Measurements from ENCODE around the gene MGMT. TPM values are rescaled to one million over a fixed set of nuclear protein-coding genes. Genes with fewer than 3 reads are reported as not detected.
A peak's percentile ranks its signal among the peaks of the same experiment; 100 is the strongest.

Gene MGMT
- total RNA-seq, 6 experiments from 2014 or later, result 36.5 to 53.4 (median 42.3) TPM

DNA sequence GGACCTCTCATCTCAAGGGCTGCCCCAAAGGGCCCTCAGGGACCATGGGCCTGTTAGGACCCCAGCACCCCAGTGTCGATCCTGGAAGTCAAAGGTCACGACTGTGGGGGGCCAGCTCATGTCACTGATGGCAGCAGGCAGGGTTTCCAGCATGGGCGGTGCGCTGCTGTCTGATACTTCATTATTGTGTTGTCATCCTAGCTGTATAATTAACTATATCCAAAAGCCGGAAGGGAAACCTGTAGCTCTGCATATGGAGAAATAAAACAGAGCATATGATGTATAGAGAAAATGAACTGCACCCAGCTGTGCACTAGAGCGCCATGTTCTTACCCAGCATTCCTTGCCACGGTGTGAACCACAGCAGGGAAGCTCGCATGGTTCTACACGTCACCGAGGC, 300.7 kb downstream of the MGMT start:
- peak in 1 of 3 donors; percentile 31 for DNase-seq
- 90% methylated on average over 4 of the region's 10 CpGs for WGBS (ENCODE audit: insufficient coverage, low coverage, low lambda C conversion rate, missing lambda C conversion rate)
- Histone ChIP-seq H3K4me1 (no peaks in the 10 kb centered on the region), H3K27me3 (no peaks in the 10 kb centered on the region), H3K27ac (no peak overlapping the region), H3K9me3 (no peaks in the 10 kb centered on the region), H3K36me3 (peaks cover 0 to 10% (median 0%) of the 10 kb centered on the region in 4 donors), H3K4me3 (no peak overlapping the region)
- ATAC-seq, result no peak
- TF ChIP-seq, protein P1, sequence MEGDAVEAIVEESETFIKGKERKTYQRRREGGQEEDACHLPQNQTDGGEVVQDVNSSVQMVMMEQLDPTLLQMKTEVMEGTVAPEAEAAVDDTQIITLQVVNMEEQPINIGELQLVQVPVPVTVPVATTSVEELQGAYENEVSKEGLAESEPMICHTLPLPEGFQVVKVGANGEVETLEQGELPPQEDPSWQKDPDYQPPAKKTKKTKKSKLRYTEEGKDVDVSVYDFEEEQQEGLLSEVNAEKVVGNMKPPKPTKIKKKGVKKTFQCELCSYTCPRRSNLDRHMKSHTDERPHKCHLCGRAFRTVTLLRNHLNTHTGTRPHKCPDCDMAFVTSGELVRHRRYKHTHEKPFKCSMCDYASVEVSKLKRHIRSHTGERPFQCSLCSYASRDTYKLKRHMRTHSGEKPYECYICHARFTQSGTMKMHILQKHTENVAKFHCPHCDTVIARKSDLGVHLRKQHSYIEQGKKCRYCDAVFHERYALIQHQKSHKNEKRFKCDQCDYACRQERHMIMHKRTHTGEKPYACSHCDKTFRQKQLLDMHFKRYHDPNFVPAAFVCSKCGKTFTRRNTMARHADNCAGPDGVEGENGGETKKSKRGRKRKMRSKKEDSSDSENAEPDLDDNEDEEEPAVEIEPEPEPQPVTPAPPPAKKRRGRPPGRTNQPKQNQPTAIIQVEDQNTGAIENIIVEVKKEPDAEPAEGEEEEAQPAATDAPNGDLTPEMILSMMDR (IDR thresholded peaks at IDR 0.05), result no peak
- TF ChIP-seq POLR2A (IDR thresholded peaks at IDR 0.05), result no peak
- intact Hi-C loops (cut with DNase I), result no loop called here

GRCh38 chr10:129768437-129769355, 301.7 kb downstream of the MGMT start:
- intact Hi-C loops (cut with DNase I), result no loop called here
- Histone ChIP-seq H3K4me1 (no peaks in the 10 kb centered on the region), H3K27ac (no peak overlapping the region), H3K4me3 (no peak overlapping the region), H3K27me3 (no peaks in the 10 kb centered on the region), H3K9me3 (no peaks in the 10 kb centered on the region), H3K36me3 (peaks cover 0 to 10% (median 0%) of the 10 kb centered on the region in 4 donors)
- no peak for TF ChIP-seq POLR2A (IDR thresholded peaks at IDR 0.05)
- WGBS (ENCODE audit: insufficient coverage, low coverage, low lambda C conversion rate, missing lambda C conversion rate), result 92% methylated on average over 16 of the region's 44 CpGs
- ATAC-seq, result no peak
- peak in 2 of 3 donors; percentile 37 to 43 for DNase-seq

DNA sequence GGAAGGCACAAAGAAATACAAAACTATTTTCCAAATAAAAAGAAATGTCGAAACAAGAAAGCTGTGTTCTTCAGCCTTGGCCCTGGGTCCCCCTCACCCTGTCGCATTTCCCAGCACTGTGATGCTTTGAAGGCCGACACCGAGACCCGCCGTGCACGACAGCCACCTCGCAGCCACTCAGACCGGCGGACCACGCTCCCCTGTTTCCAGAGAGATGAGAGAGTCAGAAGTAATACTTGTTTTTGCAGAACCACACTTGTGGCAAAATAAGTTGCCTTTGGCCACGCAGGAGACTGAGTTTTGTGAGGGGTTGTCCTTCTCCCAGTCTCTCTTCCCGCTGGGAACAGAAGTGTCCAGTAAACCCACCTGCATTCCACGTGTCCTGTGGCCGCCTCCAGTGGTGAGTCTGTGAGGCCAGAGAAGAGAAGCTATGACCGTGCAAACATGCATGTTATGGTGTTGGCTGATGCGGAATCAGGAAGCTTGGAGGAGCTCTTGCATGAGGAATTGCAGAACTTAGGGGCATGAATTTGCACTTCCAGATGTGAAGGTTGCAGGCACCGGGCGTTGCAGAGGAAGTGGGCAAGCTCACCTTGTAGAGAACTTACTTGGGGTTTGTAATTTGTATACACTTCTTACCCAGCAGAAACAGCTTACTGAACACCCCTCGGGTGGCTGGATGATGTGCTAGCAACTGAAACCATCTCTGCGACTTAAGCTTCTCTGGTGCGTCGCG, 302.5 kb downstream of the MGMT start:
- no peak overlapping the region for H3K4me3 ChIP-seq
- DNase-seq, result peak in 1 of 3 donors; percentile 43
- TF ChIP-seq POLR2A (IDR thresholded peaks at IDR 0.05), result no peak
- TF ChIP-seq, protein P1 (IDR thresholded peaks at IDR 0.05), result no peak
- no peak overlapping the region for H3K27ac ChIP-seq
- no peaks in the 10 kb centered on the region for H3K4me1 ChIP-seq
- WGBS (ENCODE audit: insufficient coverage, low coverage, low lambda C conversion rate, missing lambda C conversion rate), result 97% methylated on average over 17 of the region's 24 CpGs
- no peaks in the 10 kb centered on the region for H3K9me3 ChIP-seq
- peaks cover 0 to 10% (median 0%) of the 10 kb centered on the region in 4 donors for H3K36me3 ChIP-seq
- no peaks in the 10 kb centered on the region for H3K27me3 ChIP-seq
- no peak for ATAC-seq
- intact Hi-C loops (cut with DNase I), result no loop called here

DNA sequence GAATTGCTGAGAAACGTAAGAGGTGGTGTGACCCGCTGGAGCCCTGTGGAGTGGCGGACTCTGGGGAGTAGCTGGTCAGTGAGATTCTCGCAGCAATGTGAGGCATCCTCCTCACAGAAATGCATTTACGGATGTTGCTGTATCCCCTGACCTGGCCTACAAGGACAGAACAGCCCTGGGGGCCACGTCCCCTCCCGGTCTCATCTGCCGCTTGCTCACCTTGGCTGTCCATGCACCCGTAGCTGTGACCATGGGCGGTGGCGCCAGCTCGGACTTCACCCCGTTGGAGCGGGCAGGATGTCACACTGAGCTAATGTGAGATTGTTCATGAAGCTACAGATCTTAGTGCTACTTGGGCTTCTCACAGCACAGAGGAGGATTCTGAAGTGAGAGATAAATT, 303.2 kb downstream of the MGMT start:
- H3K27me3 ChIP-seq, result no peaks in the 10 kb centered on the region
- H3K9me3 ChIP-seq, result no peaks in the 10 kb centered on the region
- no peaks in the 10 kb centered on the region for H3K4me1 ChIP-seq
- no peak overlapping the region for H3K4me3 ChIP-seq
- DNase-seq (peak in 2 of 3 donors; percentile 39 to 46), ATAC-seq (no peak)
- peaks cover 0 to 10% (median 0%) of the 10 kb centered on the region in 4 donors for H3K36me3 ChIP-seq
- TF ChIP-seq POLR2A (IDR thresholded peaks at IDR 0.05), result no peak
- TF ChIP-seq, protein P1 (IDR thresholded peaks at IDR 0.05), result no peak
- 90% methylated on average over 2 of the region's 14 CpGs for WGBS (ENCODE audit: insufficient coverage, low coverage, low lambda C conversion rate, missing lambda C conversion rate)
- intact Hi-C loops (cut with DNase I), result no loop called here
- no peak overlapping the region for H3K27ac ChIP-seq
